Measurements from ENCODE around the gene PDE1C.

GRCh38 chr7:31782411-31782991, 287.7 kb downstream of the PDE1C start:
- TF ChIP-seq FOXM1 (IDR thresholded peaks at IDR 0.05; ENCODE audit: borderline replicate concordance): no peak
- TF ChIP-seq HDGF (IDR thresholded peaks at IDR 0.05; ENCODE audit: borderline replicate concordance): no peak
- TF ChIP-seq NFRKB (IDR thresholded peaks at IDR 0.05): no peak
- TF ChIP-seq SP1 (IDR thresholded peaks at IDR 0.05): no peak
- TF ChIP-seq LEF1 (IDR thresholded peaks at IDR 0.05; ENCODE audit: borderline replicate concordance): no peak
- TF ChIP-seq BHLHE40 (IDR thresholded peaks at IDR 0.05; ENCODE audit: borderline replicate concordance): no peak
- TF ChIP-seq ZNF384 (IDR thresholded peaks at IDR 0.05): no peak
- no peak for TF ChIP-seq ARNT (IDR thresholded peaks at IDR 0.05)
- TF ChIP-seq CTBP1 (IDR thresholded peaks at IDR 0.05; ENCODE audit: borderline replicate concordance): no peak
- no peak for TF ChIP-seq FOXK2 (IDR thresholded peaks at IDR 0.05)
